ENCODE results near the gene DNAJC5. TPM values are rescaled to one million over a fixed set of nuclear protein-coding genes. Genes with fewer than 3 reads are reported as not detected.

Gene DNAJC5
- total RNA-seq, 4 donors from 2014 or later = 24.3 to 47.5 (median 35.1) TPM

- no peak for TF ChIP-seq CTCF (IDR thresholded peaks at IDR 0.05; ENCODE audit: low read depth)
Observed at GRCh38 chr20:63968136-63968927, 73.4 kb downstream of the DNAJC5 start.

GRCh38 chr20:63968928-63969760 lies 74.2 kb downstream of the DNAJC5 start:
- TF ChIP-seq CTCF (IDR thresholded peaks at IDR 0.05; ENCODE audit: low read depth) = no peak

- no peak for TF ChIP-seq CTCF (IDR thresholded peaks at IDR 0.05; ENCODE audit: low read depth)
Observed at GRCh38 chr20:63969838-63970713, 75.2 kb downstream of the DNAJC5 start, which contains the start of gene ZNF512B. Gene ZNF512B (minus strand): TSS chr20:63969930. CDS start chr20:63967950, 1,980 bp downstream.

GRCh38 chr20:63970714-63971431 lies 75.9 kb downstream of the DNAJC5 start:
- no peak for TF ChIP-seq CTCF (IDR thresholded peaks at IDR 0.05; ENCODE audit: low read depth)

- TF ChIP-seq CTCF (IDR thresholded peaks at IDR 0.05; ENCODE audit: low read depth) = no peak
Observed at GRCh38 chr20:63972312-63973159, 77.6 kb downstream of the DNAJC5 start.

- TF ChIP-seq CTCF (IDR thresholded peaks at IDR 0.05; ENCODE audit: low read depth) = no peak
Observed at GRCh38 chr20:63973160-63973479, 78.2 kb downstream of the DNAJC5 start.
